GM18907 (cell line): ENCODE measurements around the gene CST5.
"Not testable (repeated sequence)": the region's sequence is repeated elsewhere in the genome, so short reads cannot be mapped to it uniquely, and the experiment has no call there.

Experiments used
- ATAC-seq: cut with Tn5 transposase; IDR thresholded peaks from one replicate; pipeline ENCODE4 v1.9.1; 2021; ENCODE audit warnings: mild to moderate bottlenecking, moderate library complexity; ENCODE audit not compliant: unreplicated experiment

The CST5 gene

GRCh38 chr20:23890867-23891266 is 11.3 kb upstream of the CST5 start:
- ATAC-seq, result not testable (repeated sequence)

DNA sequence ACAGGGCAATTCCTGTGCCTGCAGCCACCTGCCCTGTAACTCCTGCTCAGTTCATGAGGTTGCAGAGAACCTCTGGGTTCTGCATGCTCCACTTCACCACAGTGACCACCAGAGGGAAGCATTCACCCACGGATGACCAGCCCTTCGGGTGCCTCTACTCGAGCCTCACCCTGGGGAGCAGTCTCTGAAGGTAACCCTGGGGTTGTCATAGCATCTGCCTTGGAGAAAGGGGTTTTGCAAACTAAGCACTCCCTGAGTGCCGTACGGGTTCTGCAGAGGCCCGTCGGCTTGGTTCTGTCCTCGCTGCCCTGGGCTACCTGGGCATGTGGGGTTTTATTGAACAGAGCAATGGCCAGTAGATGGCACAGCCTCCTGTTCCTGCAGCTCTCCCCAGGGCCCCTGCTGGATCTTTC is 10.2 kb upstream of the CST5 start:
- ATAC-seq, result peak; percentile 84

GRCh38 chr20:23887856-23888255 is 8.3 kb upstream of the CST5 start:
- no peak for ATAC-seq

- ATAC-seq, result no peak
Observed at GRCh38 chr20:23884771-23885162, 5.2 kb upstream of the CST5 start.

DNA sequence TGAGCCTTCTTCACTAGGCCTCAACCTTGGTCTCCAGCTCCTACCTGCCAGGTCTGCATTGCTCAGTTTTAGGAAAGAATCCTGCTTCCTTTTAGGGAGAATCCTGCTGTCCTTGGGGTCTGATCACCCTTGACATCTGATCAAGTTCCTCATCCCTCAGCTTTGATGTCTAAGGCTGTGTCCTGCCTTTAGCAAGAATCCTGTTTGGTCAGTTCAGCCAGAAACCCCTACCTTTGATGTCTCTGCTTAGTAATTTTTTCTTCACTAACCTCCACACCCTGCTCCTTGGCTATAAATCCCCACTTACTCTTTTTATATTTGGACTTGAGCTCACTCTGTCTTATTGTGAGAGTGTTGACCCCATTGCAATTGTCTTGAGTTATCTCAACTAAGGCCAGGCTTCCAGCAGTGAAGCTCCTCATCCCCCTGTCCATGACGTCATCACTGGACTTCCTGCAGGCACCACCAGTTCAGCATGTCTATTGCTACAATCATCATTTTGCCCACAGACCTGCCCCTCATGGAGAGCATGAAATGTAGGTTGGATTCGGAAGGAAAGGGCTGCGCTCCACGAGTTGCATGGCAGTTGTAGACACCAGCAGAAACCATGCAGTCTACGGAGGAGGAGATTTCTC is 4.7 kb upstream of the CST5 start:
- no peak for ATAC-seq

GRCh38 chr20:23881371-23881770 is 1.8 kb upstream of the CST5 start:
- no peak for ATAC-seq

DNA sequence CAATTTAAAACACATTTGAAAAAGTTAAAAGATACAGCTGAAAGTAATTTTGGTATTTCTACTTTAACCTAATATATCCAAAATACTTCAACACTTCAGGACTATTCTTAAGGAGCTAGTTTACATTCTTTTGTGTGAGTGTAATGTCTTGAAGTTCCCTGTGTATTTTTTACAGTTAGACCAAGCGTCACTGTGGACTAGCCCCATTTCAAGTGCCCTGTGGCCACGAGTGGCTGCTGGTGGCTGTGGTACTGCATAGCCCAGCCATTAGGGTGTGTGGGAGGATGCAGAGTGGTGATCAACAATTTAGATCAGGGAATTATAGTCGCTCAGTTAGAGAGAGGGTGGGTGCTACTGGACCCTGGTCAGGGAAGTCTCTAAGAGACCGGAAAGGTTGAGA is 869 bp upstream of the CST5 start:
- no peak for ATAC-seq

DNA sequence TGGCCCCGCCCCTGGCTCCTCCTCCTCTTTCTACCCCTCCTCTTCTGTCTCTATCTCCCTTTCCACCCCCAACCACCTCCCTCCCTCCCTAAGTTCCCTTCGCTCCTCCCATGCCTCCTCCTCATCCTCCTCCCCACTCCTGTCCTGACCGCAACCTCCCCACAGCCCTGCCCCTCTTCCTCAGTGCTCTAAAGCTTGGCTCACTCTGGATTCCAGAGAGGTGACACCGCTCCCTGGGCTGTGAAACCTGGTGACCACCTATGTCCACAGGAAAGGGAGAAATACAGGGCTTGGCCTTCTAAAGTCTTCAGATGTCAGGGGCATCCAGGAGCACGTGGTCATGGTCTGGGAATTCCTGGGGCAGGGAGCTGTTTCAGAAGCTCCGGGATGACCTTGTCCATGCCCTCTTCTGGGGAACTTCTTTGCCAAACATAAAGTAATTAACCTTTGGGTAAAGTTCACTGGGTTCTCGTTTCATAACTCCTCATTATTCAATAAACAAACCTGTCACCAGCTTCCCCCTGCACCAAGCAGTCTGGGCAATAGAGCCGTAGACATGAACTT is 345 bp upstream of the CST5 start:
- no peak for ATAC-seq

- no peak for ATAC-seq
Observed at GRCh38 chr20:23878787-23879186, 761 bp downstream of the CST5 start.

- ATAC-seq, result not testable (repeated sequence)
Observed at GRCh38 chr20:23878016-23878542, 1.5 kb downstream of the CST5 start.

GRCh38 chr20:23877524-23877923 is 2.0 kb downstream of the CST5 start:
- ATAC-seq, result no peak

GRCh38 chr20:23875606-23876237 is 3.8 kb downstream of the CST5 start:
- no peak for ATAC-seq

DNA sequence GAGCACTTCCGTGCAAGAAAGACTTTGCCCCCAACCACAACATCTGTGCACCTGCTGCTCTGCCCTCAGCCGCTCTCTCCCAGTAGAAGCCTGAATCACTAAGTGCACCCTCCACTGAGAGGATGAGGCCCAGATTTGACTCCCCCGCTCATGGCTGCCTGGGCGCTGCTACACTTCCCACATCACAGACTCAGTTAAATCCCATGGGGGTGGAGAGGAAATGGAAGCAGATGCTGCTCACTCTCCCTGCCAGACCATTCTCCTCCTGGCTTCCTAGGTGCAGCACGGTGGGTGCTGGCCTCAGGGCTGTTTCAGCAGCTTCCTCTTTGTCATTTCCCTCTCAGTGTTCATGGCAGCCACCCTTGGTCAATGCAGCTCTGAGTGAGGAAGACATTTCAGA is 4.8 kb downstream of the CST5 start:
- ATAC-seq, result no peak

DNA sequence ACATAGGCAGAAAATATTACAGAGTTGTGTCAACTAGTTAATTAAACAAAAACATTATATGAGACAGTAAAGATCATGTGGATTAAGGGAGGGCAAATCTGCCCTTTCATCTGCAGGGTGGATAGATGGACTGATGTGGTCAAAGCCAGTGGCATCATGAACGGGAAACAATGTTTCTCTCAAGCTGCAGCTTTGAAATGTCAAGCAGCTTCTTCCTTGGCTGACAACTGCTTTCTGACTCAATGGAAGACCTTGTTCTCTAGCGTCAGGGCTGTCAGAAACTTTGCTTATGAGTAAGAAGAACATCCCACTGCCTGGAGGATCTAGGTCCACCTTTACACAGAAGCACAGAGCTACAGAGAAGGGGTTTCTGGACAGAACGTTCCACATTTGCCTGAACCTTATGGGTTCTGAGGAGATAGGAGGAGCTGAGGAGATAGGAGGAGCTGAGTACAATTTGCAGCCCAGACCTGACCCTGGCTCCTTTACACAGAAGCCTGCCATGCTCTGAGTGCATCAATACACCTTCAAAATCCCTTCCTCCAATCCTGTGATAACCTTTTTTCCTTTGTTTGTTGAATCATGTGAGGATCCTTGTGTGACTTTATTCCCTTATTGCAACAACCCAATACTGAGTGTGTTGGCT is 6.1 kb downstream of the CST5 start:
- ATAC-seq, result no peak

DNA sequence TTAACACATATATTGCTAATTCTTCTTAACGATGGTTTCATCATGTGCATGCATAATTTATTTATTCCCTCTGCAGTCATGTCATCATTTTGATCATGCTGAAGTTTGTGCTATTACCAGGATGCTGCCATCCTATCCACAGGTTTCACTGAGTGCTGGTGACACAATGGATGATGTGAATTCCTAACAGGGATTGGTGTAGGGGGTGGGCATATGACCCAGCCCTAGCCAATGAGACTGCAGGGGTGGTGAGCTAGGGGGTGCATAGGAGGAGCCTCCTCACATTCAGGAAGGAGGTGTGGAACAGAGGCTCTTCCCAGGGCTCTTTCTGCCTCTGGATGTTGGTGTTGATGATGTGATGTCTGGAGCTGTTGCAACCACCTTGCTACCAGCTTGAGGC is 7.5 kb downstream of the CST5 start:
- no peak for ATAC-seq

GRCh38 chr20:23870461-23870860 is 9.1 kb downstream of the CST5 start:
- no peak for ATAC-seq

DNA sequence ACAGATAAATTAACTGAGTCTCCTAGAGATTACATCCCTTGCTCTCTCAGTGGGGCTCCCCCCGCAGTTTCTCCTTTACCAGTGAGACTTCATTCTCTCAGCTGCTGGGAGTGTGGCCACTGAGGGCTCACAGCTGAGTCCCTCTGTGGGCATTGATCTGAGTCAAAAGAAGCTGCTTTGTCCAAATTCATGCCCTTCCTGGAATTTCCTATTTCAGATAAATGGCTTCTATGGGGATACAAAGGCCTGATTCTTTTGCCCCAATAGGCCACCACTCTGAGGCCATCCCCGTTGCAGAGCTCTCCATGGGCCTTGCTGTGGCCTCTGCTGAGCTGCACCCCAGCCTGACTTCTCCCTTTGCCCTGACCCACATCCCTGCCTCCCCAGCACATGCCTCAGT is 10.0 kb downstream of the CST5 start:
- no peak for ATAC-seq

DNA sequence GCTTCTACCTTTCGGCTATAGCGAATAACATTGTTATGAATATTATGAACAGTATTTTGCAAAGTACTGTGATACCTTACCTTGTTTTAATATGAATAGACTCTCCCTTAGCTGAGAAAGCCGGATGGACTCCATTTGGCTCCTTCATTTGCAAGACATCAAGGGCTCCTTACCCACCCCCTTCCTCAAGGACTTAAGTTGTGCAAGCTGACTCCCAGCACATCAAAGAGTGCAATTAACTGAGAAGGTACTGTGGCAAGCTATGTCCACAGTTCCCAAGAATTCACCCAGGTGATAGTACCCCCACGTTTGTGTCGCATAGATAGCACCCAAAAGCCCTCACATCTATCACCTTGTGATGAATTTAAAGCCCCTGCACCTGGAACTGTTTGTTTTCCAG is 11.2 kb downstream of the CST5 start:
- no peak for ATAC-seq

- ATAC-seq, result no peak
Observed at GRCh38 chr20:23867152-23867776, 12.3 kb downstream of the CST5 start.

GRCh38 chr20:23860771-23861170 is 18.8 kb downstream of the CST5 start:
- not testable (repeated sequence) for ATAC-seq

DNA sequence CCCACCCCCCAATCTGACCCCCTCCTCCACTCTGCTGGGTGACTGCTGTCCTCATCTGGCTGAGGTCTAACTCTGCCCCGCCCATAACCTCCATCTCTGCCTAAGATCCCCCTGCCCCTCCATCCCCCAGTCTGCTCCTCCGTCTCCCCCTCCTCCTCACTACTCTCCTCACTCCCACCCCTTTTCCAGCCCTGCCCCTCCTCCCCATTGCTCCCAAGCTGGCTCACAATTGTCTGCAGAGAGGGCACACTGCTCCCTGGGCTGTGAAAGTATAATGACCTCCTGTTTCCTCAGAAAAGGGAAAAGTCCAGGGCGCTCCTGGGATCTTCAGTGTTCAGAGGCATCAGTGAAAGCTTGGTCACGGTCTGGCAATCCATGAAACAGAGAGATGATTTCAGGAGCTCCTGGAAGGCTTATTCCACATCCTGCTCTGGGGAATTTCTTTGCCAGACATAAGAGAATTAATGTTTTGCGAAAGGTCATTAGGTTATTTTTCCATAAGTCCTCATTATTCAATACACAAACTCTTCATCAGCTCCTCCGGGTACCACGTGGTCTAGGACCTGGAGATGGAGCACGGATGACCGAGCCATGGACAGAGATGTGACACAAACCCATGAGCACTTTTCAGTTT is 21.5 kb downstream of the CST5 start:
- ATAC-seq, result no peak
